T47D (cell line): ENCODE data around the gene MTFR1L.
"Not testable (repeated sequence)": the region's sequence is repeated elsewhere in the genome, so short reads cannot be mapped to it uniquely, and the experiment has no call there.

ENCODE experiments used
- DNase-seq, 2 experiments: peaks; one replicate each; pipeline versions ENCODE4 v3.0.0 to v3.0.0-alpha.2; 2011 to 2012; ENCODE audit warnings: low read depth in 1 of 2, low spot score in 1 of 2
- JUND ChIP-seq: IDR thresholded peaks from 2 replicates; pipeline ENCODE4 v1.6.1; 2012; ENCODE audit warnings: low read depth
- in situ Hi-C: cut with HindIII; loops from 2 replicates; pipeline ENCODE4 v1.10.0; 2016; ENCODE audit warnings: low sequenced_read_pairs, low pct_unique_long_range_greater_than_20kb

Gene MTFR1L

GRCh38 chr1:25829046-25829445 is 9.3 kb downstream of the MTFR1L start:
- TF ChIP-seq JUND: no peak
- in situ Hi-C loops: no loop called here
- DNase-seq: no peak

- no peak for DNase-seq
- no peak for TF ChIP-seq JUND
- in situ Hi-C loops: no loop called here
These were observed 11.9 kb downstream of the MTFR1L start for GRCh38 chr1:25831569-25832196.

- DNase-seq: no peak
- TF ChIP-seq JUND: no peak
- in situ Hi-C loops: no loop called here
These were observed 12.7 kb downstream of the MTFR1L start for GRCh38 chr1:25832336-25833037.

- no peak for DNase-seq
- no peak for TF ChIP-seq JUND
- in situ Hi-C loops: no loop called here
These were observed 13.4 kb downstream of the MTFR1L start for GRCh38 chr1:25833158-25833557.

- no peak for TF ChIP-seq JUND
- DNase-seq: no peak
- in situ Hi-C loops: no loop called here
These were observed 15.1 kb downstream of the MTFR1L start for GRCh38 chr1:25834894-25835293.

GRCh38 chr1:25836695-25837094 is 16.9 kb downstream of the MTFR1L start:
- in situ Hi-C loops: no loop called here
- no peak for DNase-seq
- TF ChIP-seq JUND: no peak

- in situ Hi-C loops: no loop called here
- peak; percentile 37 to 55 for DNase-seq
- no peak for TF ChIP-seq JUND
These were observed 17.6 kb downstream of the MTFR1L start for GRCh38 chr1:25837262-25837875.

GRCh38 chr1:25839808-25840207 is 20.1 kb downstream of the MTFR1L start:
- DNase-seq, in situ Hi-C loops: not testable (repeated sequence)

- no peak for TF ChIP-seq JUND
- DNase-seq: no peak
- in situ Hi-C loops: no loop called here
These were observed 23.7 kb downstream of the MTFR1L start for GRCh38 chr1:25843483-25843882.

GRCh38 chr1:25844536-25845337 is 25.0 kb downstream of the MTFR1L start:
- TF ChIP-seq JUND: no peak
- no peak for DNase-seq
- in situ Hi-C loops: no loop called here

- no peak for DNase-seq
- TF ChIP-seq JUND: no peak
- in situ Hi-C loops: no loop called here
These were observed 25.9 kb downstream of the MTFR1L start for GRCh38 chr1:25845664-25846063.

GRCh38 chr1:25847929-25848328 is 28.2 kb downstream of the MTFR1L start:
- in situ Hi-C loops: no loop called here
- DNase-seq: no peak
- no peak for TF ChIP-seq JUND

- DNase-seq: no peak
- no peak for TF ChIP-seq JUND
- in situ Hi-C loops: no loop called here
These were observed 28.8 kb downstream of the MTFR1L start for GRCh38 chr1:25848531-25848930.
